HG03442 (cell line): ENCODE data around the gene SYP.
"Not testable (repeated sequence)": the region's sequence is repeated elsewhere in the genome, so short reads cannot be mapped to it uniquely, and the experiment has no call there.

Experiments used
- ATAC-seq: cut with Tn5 transposase; IDR thresholded peaks from one replicate; pipeline ENCODE4 v1.9.1; 2021; ENCODE audit warnings: mild to moderate bottlenecking, moderate library complexity; ENCODE audit not compliant: unreplicated experiment

SYP gene

DNA sequence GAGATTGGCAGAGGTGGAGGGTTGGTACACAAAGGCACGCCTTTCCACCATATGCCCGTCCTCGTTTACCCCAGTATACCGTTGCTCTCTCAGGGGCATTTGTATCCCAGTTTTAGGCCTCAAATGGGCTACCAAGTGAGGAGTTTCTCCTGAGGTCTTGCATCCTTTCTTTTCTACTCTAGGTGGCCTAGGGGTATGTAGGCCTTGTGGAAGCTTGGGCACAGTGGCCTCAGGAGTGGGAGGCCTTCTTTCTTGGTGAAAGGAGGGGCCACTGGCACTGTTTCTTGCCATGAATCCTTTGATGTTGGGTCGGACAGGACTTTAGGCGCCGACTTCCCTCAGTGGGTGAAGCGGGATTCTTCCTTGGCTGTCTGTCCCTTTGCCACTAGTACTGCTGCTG lies 52.7 kb downstream of the SYP start:
- no peak for ATAC-seq

DNA sequence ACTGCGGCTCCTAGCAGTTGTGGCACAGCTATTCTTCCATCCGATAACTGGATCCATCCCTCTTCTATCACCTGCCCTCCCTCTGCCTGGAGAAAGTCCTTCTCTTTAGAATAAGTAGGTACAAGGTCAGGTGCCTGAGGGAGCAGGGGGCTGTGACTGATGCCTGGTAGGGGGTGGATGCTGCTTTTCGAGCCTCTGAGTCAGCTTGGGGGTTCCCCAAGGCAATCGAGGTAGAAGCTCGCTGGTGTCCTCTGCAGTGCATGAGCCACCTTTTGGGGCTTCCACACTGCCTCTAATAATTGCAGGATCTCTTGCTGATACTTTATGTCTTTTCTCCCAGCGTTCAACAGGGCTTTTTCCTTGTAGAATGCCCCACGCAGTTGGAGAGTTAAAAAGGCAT lies 56.8 kb downstream of the SYP start:
- not testable (repeated sequence) for ATAC-seq

DNA sequence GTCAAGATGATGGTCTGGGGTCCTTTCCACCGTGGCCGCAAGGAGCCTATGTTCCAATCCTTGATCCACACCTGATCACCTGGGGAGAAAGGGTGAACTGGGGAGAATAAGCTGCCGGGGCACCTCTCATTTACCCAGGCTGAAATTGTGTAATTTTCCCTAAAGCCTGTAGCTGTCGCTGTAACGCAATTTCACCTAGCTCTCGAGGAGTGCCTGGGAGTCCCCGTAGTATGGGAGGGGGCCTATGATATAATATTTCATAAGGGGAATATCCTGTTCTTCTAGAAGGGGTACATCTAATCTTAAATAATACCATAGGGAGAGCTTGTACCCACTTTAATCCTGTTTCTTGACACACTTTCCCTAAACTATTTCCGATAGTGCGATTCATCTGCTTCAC lies 57.7 kb downstream of the SYP start:
- ATAC-seq, result not testable (repeated sequence)

DNA sequence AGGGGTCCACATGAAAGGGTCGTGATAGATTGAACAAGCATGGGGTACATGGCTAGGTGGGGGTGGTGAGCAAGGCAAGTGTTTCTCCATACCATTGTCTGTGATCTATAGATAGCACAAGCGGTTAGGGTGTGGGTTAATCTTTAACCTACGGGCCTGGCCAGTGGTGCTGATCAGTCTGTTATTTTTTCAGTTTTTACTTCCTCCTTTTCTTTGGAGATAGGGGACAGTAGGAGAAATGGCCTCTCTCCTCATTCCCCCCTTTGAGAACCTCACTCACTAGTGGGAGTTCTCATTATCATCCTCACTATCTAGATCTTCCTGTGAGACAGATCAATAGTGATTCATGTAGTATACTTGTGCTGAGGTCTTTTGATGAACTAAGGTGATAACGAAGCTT lies 60.3 kb downstream of the SYP start:
- ATAC-seq, result no peak
